22Rv1 (cell line): ENCODE results near the gene UNC13B.

Source experiments
- ZFX ChIP-seq: fragments of 450-650 bp; IDR thresholded peaks from 2 replicates; pipeline ENCODE4 v1.6.1; 2017; ENCODE audit warnings: antibody characterized with exemption, borderline replicate concordance
- TF ChIP-seq, protein P1 (sequence below): fragments of 450-650 bp; IDR thresholded peaks from 2 replicates; pipeline ENCODE4 v1.5.1; 2017; ENCODE audit warnings: mild to moderate bottlenecking

- TF ChIP-seq, protein P1, sequence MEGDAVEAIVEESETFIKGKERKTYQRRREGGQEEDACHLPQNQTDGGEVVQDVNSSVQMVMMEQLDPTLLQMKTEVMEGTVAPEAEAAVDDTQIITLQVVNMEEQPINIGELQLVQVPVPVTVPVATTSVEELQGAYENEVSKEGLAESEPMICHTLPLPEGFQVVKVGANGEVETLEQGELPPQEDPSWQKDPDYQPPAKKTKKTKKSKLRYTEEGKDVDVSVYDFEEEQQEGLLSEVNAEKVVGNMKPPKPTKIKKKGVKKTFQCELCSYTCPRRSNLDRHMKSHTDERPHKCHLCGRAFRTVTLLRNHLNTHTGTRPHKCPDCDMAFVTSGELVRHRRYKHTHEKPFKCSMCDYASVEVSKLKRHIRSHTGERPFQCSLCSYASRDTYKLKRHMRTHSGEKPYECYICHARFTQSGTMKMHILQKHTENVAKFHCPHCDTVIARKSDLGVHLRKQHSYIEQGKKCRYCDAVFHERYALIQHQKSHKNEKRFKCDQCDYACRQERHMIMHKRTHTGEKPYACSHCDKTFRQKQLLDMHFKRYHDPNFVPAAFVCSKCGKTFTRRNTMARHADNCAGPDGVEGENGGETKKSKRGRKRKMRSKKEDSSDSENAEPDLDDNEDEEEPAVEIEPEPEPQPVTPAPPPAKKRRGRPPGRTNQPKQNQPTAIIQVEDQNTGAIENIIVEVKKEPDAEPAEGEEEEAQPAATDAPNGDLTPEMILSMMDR = no peak
- no peak for TF ChIP-seq ZFX
These were observed 100.3 kb downstream of the UNC13B start for GRCh38 chr9:35262064-35262463.
